ELR (cell line): ENCODE measurements around the gene TYW1B.
A peak's percentile ranks its signal among the peaks of the same experiment; 100 is the strongest.
"Not testable (repeated sequence)": the region's sequence is repeated elsewhere in the genome, so short reads cannot be mapped to it uniquely, and the experiment has no call there.

Experiments used
- DNase-seq: peaks from one replicate; pipeline ENCODE4 v3.0.0-alpha.2; 2015; ENCODE audit warnings: low read depth

TYW1B gene, protein sequence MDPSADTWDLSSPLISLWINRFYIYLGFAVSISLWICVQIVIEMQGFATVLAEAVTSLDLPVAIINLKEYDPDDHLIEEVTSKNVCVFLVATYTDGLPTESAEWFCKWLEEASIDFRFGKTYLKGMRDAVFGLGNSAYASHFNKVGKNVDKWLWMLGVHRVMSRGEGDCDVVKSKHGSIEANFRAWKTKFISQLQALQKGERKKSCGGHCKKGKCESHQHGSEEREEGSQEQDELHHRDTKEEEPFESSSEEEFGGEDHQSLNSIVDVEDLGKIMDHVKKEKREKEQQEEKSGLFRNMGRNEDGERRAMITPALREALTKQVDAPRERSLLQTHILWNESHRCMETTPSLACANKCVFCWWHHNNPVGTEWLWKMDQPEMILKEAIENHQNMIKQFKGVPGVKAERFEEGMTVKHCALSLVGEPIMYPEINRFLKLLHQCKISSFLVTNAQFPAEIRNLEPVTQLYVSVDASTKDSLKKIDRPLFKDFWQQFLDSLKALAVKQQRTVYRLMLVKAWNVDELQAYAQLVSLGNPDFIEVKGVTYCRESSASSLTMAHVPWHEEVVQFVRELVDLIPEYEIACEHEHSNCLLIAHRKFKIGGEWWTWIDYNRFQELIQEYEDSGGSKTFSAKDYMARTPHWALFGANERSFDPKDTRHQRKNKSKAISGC

DNA sequence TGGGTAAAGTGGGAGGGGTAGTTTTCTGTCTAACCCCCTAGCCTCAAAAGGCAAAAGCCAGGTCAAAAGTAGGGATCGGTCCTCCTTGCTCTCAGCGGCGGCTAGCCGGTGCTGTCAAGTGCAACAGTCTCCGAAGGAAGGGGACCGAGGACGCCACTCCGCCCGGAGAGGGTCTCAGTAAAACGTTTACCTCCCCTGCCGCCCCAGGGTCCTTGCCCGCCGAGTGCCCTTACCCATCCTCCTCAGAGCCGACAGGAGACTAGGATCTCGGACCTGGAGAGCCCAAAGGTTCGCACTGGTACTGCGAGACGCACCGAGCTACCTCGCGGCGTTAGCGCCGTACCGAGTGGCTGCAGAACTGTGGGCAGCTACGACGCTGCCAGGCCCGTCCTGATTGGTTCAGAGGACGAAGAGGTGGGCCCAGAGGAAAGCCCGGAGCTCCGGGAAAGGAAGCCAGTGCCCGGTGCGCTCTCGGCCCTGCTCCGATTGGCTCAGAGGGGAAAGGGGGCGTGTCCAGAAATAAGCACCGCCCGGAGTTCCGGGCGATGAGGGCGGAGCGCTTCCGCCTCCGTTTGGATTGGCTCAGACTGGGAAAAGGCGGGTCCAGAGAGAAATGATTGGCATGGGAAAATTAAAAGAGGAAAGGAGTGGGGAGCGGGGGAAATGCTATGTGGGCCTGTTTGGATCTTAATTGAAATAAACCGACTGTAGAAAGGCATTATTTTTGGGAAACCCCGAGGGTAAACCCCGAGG lies at the start of gene TYW1B:
TSS of gene TYW1B (minus strand) at position 362 of the 753 bp plus-strand sequence. CDS start at position 237, 125 bp downstream.
- peak; percentile 97 for DNase-seq

DNA sequence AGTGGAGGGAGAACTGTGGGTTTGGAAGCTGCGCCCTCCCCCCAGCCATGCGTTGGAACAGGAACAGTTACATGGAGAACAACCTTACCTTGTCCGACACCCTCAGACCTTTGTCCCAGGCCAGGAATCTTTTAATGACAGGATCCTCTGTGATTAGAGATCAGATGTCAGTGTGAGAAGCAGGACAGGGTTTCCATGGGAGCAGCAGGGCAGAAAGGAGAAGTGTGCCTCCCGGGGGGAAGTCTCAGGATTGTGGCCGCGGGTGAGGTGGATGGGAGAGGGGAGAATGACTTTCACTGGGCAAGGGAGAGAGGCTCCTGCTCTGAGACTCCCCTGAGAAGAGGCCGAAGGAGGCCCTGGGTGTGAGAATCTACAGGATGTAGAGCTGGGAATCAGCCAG lies 39.6 kb upstream of the TYW1B start:
- not testable (repeated sequence) for DNase-seq

DNA sequence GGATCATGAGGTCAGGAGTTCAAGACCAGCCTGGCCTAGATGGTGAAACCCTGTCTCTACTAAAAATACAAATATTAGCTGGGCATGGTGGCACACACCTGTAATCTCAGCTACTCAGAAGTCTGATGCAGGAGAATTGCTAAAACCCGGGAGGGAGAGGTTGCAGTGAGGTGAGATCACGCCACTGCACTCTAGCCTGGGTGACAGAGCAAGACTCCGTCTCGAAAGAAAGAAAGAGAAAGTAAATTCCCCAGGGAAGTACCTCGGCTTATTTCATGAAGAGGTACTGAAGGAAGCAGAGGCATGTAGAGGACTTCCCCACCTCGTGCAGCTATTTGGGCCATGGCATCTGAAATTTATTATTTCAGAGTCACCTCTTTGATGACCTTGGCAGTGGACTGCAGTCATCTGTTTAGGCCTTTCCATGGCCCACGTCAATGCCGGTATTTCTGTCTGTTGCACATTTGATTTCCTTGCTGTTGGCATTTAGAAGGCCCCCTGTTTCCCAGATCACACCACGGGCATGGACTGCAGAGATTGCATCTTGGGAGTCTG lies 30.9 kb upstream of the TYW1B start:
- DNase-seq = not testable (repeated sequence)

DNA sequence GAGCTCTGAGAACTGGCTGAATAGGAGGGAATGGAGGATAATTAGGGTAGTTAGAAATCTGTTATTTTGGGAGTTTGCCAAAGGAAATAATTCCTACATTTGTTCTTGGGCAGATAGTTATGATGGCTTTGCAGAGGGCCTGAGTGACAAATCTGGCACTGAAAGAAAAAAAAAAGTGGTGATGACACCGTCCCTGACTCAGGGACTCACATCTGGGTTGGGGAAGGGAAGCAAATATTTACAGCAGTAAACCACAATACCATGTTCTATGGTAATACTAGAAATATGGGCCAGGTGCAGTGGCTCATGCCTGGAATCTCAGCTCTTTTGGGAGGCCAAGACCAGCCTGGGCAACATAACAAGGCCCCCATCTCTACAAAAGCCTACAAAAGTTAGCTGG lies 29.9 kb upstream of the TYW1B start:
- DNase-seq = peak; percentile 18

DNA sequence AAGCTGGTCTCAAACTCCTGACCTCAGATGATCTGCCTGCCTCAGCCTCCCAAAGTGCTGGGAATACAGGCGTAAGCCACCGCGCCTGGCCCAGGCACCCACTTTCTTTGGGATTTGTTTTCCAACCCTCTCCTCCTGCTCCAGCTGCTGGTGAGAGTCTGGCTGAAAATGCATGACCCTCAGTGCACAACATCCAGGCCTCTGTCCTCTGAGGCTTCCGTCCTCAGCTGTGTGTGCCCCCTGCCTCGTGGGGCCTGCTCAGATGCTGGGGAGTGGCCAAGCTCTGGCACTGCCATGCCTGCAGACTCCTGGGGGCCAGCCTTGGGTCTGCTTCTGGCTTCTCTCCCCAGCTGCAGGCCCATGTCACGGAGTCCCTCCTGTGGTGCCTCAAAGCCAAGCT lies 27.3 kb upstream of the TYW1B start:
- not testable (repeated sequence) for DNase-seq

DNA sequence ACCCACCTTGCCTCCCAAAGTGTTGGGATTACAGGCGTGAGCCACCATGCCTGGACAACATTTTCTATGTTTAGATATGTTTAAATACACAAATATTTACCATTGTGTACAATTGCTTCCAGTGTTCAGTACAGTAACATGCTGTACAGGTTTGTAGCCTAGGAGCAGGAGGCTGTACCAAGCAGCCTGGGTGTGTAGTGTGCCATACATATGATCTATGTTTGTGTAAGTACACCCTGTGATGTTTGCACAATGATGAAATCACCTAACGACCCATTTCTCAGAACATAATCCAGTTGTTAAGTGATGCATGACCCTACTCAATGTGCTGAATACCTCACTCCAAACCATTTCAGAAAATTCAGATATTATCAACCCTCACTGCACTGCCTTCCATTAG lies 24.9 kb upstream of the TYW1B start:
- DNase-seq = not testable (repeated sequence)

DNA sequence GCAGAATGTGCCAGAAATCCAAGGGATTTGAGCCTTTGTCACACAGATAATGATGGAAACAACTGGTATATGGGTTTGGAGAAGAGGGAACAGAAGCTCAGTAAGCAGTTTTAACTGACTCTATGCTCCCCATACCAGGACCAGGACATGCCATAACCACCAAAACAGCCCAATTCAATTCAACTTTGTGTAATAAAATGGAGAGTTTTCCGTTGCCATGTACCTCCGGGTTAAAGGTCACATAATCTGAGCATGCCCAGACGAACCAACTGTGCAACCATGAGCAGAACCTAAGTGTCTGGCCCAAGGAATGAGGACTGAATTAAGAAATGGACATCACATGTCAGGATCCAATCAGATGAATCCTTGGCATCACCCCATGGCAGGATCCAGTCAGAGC lies 22.7 kb upstream of the TYW1B start:
- DNase-seq = not testable (repeated sequence)

DNA sequence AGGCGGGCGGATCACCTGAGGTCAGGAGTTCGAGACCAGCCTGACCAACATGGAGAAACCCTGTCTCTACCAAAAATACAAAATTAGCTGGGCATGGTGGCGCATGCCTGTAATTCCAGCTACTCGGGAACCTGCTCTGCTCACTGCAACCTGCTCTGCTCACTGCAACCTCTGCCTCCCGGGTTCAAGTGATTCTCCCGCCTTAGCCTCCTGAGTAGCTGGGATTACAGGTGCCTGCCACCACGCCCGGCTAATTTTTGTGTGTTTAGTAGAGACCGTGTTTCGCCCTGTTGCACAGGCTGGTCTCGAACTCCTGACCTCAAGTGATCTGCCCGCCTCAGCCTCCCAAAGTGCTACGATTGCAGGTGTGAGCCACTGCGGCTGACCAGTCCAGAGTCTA lies 16.1 kb upstream of the TYW1B start:
- not testable (repeated sequence) for DNase-seq

DNA sequence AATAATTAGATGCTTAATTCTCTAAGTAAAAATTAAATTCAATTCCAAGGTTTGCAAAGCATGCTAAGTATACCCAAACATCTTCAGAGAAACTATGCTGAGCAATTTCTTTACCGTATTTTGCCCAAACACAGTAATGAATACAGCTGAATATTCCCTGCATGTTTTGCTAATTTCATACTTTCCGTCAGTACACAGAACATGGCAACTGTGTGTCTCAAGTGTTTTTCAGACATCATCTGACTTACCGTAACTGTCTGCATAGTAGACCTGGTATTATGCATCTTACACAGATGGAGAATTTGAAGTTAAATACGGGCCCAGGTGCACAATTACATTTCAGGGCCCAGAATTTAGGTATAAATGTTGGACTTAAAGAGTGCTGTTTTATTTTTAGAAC lies 15.2 kb upstream of the TYW1B start:
- not testable (repeated sequence) for DNase-seq

DNA sequence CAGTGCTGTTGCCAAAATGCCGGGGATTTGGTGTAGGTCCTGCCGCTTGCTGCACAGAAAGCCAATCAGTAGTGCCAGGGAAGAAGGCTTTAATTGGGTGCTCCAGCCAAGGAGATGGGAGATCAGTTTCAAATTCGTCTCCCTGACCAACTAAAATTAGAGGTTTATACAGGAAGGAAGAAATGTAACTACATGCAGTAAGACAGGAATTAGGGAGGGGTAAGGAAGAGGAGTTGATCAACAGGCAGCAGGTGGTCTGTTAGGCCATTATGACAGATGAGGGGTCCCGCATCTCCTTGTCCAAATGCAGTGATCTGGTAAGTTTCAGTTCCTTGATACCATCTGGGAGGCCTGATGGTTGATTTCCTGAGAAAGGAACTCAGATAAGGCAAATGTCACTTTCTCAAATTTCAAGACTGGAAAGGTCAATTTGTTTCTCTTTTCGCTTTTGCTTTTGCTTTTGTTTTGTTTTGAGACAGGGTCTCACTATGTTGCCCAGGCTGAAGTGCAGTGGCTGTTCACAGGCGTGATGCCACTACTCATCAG lies 13.0 kb upstream of the TYW1B start:
- not testable (repeated sequence) for DNase-seq

DNA sequence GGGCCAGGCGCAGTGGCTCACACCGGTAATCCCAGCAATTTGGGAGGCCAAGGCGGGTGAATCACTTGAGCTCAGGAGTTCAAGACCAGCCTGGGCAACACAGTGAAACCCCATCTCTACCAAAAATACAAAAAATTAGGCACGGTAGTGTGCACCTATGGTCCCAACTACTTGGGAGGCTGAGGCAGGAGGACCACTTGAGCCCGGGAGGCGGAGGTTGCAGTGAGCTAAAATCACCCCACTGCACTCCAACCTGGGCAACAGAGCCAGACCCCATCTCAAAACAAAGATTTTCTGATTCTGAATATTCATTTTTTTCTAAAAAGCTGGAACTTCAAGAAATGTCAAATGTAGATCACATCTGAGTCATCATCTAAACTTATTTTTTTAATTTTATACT lies 10.3 kb upstream of the TYW1B start:
- not testable (repeated sequence) for DNase-seq

DNA sequence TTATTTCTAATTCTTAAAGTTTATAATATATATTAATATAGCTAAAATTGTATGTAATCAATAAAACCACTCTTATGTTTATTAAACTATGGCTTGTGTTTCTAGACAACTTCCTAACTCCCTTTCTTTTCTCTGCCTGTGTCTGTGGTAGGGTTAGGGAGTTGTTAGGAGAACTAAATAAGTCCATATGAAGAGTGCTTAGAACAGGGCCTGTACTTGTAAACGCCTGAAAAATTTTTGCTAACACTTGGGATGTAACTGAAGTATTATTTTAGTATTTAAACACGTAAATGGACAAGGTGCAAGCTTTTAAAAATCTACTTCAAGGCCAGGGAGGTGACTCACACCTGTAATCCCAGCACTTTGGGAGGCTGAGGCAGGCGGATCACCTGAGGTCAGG lies 9.3 kb upstream of the TYW1B start:
- DNase-seq = not testable (repeated sequence)

DNA sequence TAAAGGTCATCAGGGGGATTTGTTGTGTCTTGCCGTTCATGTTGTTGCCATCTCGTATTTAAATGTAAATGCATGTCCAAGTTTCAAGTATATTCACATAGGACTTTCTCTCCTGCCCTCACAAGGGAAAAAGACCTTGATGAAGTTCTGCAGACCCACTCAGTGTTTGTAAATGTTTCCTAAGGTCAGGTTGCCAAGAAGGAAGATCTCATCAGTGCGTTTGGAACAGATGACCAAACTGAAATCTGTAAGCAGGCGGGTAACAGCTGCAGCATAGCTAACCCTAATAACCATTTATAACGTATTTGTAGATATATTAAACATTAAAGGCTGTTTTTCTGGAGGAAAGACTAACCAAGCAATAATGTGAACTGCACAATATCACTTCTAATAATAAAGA lies 2.6 kb upstream of the TYW1B start:
- not testable (repeated sequence) for DNase-seq

DNA sequence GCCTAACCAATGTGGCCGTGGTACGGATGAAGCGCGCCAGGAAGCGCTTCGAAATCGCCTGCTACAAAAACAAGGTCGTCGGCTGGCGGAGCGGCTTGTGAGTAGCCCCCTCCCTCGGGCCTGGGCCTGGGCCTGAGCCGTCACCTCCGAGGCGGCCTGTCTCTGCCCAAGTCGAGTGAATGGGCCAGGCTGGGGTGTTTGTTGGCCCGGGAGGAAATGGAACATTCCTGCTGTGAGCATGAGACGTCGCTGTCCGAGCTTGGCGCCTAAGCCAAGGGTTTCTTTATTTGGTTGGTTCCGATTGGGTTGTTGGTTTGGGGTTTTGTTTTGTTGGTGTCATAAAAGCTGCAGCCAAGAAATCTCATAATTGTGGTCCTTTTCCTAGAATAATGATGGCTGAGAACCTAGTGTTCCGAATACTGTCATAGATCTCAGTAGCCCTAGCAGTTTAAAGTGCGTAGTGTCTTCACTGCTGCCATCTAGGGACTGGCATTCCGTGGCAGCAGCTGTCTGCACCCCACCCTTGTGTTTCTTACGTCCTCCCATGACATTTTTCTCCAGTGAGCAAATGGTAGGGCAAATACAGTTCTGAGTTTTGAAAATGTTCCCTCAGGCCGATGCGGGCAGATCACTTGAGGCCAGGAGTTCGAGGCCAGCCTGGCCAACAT lies 1.8 kb upstream of the TYW1B start:
- peak; percentile 81 for DNase-seq

DNA sequence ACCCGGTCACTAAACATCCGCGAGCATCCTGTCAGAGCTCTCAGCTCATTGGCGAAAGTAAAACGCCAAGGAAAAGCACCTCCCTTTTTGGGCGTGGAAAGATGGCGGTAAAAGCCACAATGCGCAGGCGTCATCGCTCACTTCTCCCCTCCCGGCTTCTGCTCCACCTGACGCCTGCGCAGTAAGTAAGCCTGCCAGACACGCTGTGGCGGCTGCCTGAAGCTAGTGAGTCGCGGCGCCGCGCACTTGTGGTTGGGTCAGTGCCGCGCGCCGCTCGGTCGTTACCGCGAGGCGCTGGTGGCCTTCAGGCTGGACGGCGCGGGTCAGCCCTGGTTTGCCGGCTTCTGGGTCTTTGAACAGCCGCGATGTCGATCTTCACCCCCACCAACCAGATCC lies 1.3 kb upstream of the TYW1B start:
- DNase-seq = peak; percentile 98

DNA sequence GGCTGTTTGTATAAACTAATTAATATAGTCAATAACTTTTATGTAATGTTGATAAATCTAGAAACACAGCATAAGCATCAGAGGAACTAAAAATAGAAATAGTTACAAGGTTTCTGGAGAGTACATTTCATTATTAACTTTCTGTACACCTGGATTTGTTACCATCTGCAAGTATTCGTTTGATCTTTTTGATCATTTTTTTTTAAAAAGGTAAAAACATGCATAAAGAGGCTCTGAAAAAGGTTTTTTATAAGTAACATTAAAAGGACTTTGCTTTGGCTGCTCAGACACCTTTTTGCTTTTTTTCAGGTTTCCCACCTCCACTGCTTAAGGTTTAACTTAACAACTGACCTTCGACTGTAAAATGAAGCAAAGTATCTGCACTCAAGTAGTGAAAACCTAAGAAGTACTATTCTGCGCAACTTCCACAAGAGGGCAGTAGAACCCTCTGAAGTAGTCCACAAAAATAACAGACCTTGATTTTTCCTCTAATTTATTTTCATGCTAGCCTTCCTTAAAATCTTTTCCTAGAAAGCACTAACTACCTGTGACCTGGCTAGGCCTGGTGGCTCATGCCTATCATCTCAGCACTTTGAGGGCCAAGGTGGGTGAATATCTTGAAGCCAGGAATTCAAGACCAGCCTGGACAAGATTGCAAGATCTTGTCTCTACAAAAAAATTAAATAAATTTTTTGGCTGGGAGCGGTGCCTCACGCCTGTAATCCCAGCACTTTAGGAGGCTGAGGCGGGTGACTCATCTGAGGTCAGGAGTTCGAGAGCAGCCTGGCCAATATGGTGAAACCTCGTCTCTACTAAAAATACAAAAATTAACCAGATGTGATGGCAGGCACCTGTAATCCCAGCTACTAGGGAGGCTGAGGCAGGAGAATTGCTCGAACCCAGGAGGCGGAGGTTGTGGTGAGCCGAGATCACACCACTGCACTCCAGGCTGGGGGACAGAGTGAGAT lies 4.0 kb downstream of the TYW1B start:
- peak; percentile 59 for DNase-seq

DNA sequence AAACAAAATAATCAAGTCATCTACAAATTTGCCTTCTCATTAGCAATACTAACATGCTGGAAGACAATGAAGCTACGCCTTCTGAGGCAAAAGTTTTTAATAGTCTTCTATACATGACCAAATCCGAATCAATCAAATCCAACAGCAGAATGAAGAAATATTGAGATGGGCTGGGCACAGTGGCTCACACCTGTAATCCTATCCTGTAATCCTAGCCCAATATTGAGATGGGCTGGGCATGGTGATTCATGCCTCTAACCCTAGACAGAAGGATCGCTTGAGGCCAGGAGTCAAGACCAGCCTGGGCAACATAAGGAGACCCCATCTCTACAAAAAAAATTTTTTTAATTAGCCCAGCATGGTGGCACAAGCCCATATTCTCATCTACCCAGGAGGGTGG lies 5.5 kb downstream of the TYW1B start:
- DNase-seq = not testable (repeated sequence)

DNA sequence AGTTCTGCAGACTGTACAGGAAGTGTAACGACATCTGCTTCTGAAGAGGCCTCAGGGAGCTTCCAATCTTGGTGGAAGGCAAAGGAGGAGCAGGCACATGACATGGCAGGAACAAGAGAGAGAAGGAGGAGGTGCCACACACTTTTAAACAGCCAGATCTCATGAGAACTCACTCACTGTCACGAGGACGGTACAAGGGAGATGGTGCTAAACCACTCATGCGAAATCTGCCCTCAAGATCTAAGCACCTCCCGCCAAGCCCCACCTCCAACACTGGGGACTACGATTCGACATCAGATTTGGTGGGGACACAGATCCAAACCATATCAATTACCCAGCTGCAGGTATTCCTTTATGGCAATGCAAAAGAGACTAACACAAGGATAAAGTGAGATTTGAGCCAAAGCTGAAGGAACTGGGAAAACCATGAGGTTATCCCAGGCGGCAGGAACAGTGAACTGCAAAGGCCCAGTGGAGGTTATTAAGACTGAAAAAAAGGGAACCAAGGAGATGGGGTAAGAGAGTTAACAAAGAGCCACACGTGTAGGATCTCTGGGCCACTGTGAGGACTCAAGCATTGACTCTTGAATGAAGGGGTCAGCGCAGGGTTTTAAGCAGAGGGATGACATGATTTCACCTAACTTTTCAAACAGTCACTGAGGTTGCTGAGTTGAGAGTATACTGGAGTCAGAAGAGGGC lies 9.2 kb downstream of the TYW1B start:
- DNase-seq = not testable (repeated sequence)

DNA sequence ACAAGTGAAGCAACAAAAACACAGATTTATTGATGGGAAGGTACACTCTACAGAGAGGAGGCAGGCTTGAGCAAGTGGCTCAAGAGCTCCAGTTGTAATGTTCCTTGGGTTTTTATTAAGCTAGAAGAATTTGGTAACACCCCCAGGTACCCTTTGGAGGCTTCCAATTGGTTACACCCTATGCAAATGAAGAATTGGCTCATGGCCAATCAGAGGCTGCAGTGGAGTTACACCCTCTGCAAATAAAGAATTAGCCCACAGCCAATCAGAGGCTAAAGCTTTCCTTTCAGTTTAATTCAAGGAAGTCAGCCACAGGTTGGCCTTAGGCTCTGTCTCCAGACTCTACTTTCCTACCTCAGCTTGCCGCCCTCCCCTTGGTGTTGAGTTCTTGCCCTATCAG lies 10.3 kb downstream of the TYW1B start:
- DNase-seq = not testable (repeated sequence)
